ENCODE data around the gene CYSTM1. TPM values are rescaled to one million over a fixed set of nuclear protein-coding genes. Genes with fewer than 3 reads are reported as not detected.

CYSTM1 gene
- total RNA-seq, 1 experiment from 2014 or later, result 93.5 TPM

GRCh38 chr5:140205952-140206351, 31.0 kb downstream of the CYSTM1 start:
- CTCF ChIA-PET, result interaction anchor here (0.6 to 1.5 kb wide), 2 partner anchors 10 kb away, joined by 3 to 4 read pairs; no protein-coding TSS in a partner anchor
- Mint-ChIP-seq H3K4me3 (ENCODE audit: unreplicated experiment) (no peak overlapping the region), H3K27ac (ENCODE audit: unreplicated experiment) (peak overlapping the region; percentile 43), H3K27me3 (ENCODE audit: insufficient read depth, unreplicated experiment) (no peaks in the 10 kb centered on the region), H3K9me3 (ENCODE audit: unreplicated experiment) (no peaks in the 10 kb centered on the region), H3K4me1 (ENCODE audit: low read depth, unreplicated experiment) (peaks cover 14% of the 10 kb centered on the region), H3K36me3 (ENCODE audit: insufficient read depth, unreplicated experiment) (peaks cover 8% of the 10 kb centered on the region)
- POLR2A ChIA-PET, result no interaction called here
- H3K36me3 ChIP-seq (ENCODE audit: control insufficient read depth, insufficient read depth, low read length), result no peaks in the 10 kb centered on the region
- no peak for TF ChIP-seq CTCF (IDR thresholded peaks at IDR 0.05; ENCODE audit: insufficient read depth in 1 of 2, low read depth in 1 of 2, low read length in 1 of 2, severe bottlenecking in 1 of 2, unreplicated experiment in 1 of 2)
- peaks cover 11% of the 10 kb centered on the region for H3K4me1 ChIP-seq
- no peak overlapping the region for H3K4me3 ChIP-seq (ENCODE audit: low read depth, low read length)
- no peak for DNase-seq
- intact Hi-C loops (cut with micrococcal nuclease; ENCODE audit: unreplicated experiment), result no loop called here
- no TSS peak for BruUV-seq (replicated peaks)
- no peaks in the 10 kb centered on the region for H3K27me3 ChIP-seq (replicated peaks; ENCODE audit: control insufficient read depth, insufficient read depth, low read length)
- H3K9me3 ChIP-seq, result no peaks in the 10 kb centered on the region

GRCh38 chr5:140207250-140207964, 32.4 kb downstream of the CYSTM1 start:
- no peak for TF ChIP-seq CTCF (IDR thresholded peaks at IDR 0.05; ENCODE audit: insufficient read depth in 1 of 2, low read depth in 1 of 2, low read length in 1 of 2, severe bottlenecking in 1 of 2, unreplicated experiment in 1 of 2)
- H3K4me1 Mint-ChIP-seq (ENCODE audit: low read depth, unreplicated experiment), result peaks cover 7% of the 10 kb centered on the region
- H3K27me3 Mint-ChIP-seq (ENCODE audit: insufficient read depth, unreplicated experiment), result no peaks in the 10 kb centered on the region
- CTCF ChIA-PET, result interaction anchor here (1.5 kb wide), 1 partner anchor 9 kb away, joined by 4 read pairs; no protein-coding TSS in a partner anchor
- H3K36me3 Mint-ChIP-seq (ENCODE audit: insufficient read depth, unreplicated experiment), result peaks cover 8% of the 10 kb centered on the region
- BruUV-seq (replicated peaks), result no TSS peak
- H3K27ac Mint-ChIP-seq (ENCODE audit: unreplicated experiment), result no peak overlapping the region
- no peak for DNase-seq
- Histone ChIP-seq H3K4me1 (no peaks in the 10 kb centered on the region), H3K27me3 (replicated peaks; ENCODE audit: control insufficient read depth, insufficient read depth, low read length) (no peaks in the 10 kb centered on the region), H3K4me3 (ENCODE audit: low read depth, low read length) (no peak overlapping the region), H3K36me3 (ENCODE audit: control insufficient read depth, insufficient read depth, low read length) (no peaks in the 10 kb centered on the region), H3K9me3 (no peaks in the 10 kb centered on the region)
- H3K4me3 Mint-ChIP-seq (ENCODE audit: unreplicated experiment), result no peak overlapping the region
- H3K9me3 Mint-ChIP-seq (ENCODE audit: unreplicated experiment), result no peaks in the 10 kb centered on the region
- intact Hi-C loops (cut with micrococcal nuclease; ENCODE audit: unreplicated experiment), result no loop called here
- POLR2A ChIA-PET, result no interaction called here

GRCh38 chr5:140208065-140208464, 33.1 kb downstream of the CYSTM1 start:
- Mint-ChIP-seq H3K27me3 (ENCODE audit: insufficient read depth, unreplicated experiment) (no peaks in the 10 kb centered on the region), H3K4me3 (ENCODE audit: unreplicated experiment) (no peak overlapping the region), H3K27ac (ENCODE audit: unreplicated experiment) (no peak overlapping the region), H3K9me3 (ENCODE audit: unreplicated experiment) (no peaks in the 10 kb centered on the region), H3K4me1 (ENCODE audit: low read depth, unreplicated experiment) (peaks cover 7% of the 10 kb centered on the region), H3K36me3 (ENCODE audit: insufficient read depth, unreplicated experiment) (peaks cover 8% of the 10 kb centered on the region)
- no peak for TF ChIP-seq CTCF (IDR thresholded peaks at IDR 0.05; ENCODE audit: insufficient read depth in 1 of 2, low read depth in 1 of 2, low read length in 1 of 2, severe bottlenecking in 1 of 2, unreplicated experiment in 1 of 2)
- no peak for DNase-seq
- H3K36me3 ChIP-seq (ENCODE audit: control insufficient read depth, insufficient read depth, low read length), result no peaks in the 10 kb centered on the region
- ChIA-PET POLR2A (no interaction called here), CTCF (no interaction called here)
- H3K4me3 ChIP-seq (ENCODE audit: low read depth, low read length), result no peak overlapping the region
- H3K27me3 ChIP-seq (replicated peaks; ENCODE audit: control insufficient read depth, insufficient read depth, low read length), result no peaks in the 10 kb centered on the region
- intact Hi-C loops (cut with micrococcal nuclease; ENCODE audit: unreplicated experiment), result no loop called here
- TSS peak; percentile 15 for BruUV-seq (replicated peaks)
- H3K4me1 ChIP-seq, result no peaks in the 10 kb centered on the region
- H3K9me3 ChIP-seq, result no peaks in the 10 kb centered on the region

Data from Caco-2 (cell line).